Effector memory CD4-positive, alpha-beta T cell (primary cell): Measurements from ENCODE around the gene CLPSL1.

Source experiments
- DNase-seq, 3 donors: peaks; one replicate each; pipeline ENCODE4 v3.0.0-alpha.2; 2020
- H3K27ac ChIP-seq: 2 replicates; pipeline ENCODE4 v1.7.0; 2013; ENCODE audit warnings: mild to moderate bottlenecking, low read length, moderate library complexity; ENCODE audit not compliant: insufficient read depth, poor library complexity, severe bottlenecking
- H3K27me3 ChIP-seq: replicated peaks from 2 replicates; pipeline ENCODE4 v1.7.0; 2013; ENCODE audit warnings: mild to moderate bottlenecking, low read length; ENCODE audit not compliant: insufficient read depth, control insufficient read depth, poor library complexity, severe bottlenecking
- H3K36me3 ChIP-seq: 2 replicates; pipeline ENCODE4 v1.7.0; 2013; ENCODE audit warnings: mild to moderate bottlenecking, low read length, moderate library complexity; ENCODE audit not compliant: control insufficient read depth, insufficient read depth
- H3K4me1 ChIP-seq: 2 replicates; pipeline ENCODE4 v1.7.0; 2013; ENCODE audit warnings: low read length, mild to moderate bottlenecking; ENCODE audit not compliant: control insufficient read depth, insufficient read depth, poor library complexity, severe bottlenecking
- H3K4me3 ChIP-seq: 2 replicates; pipeline ENCODE4 v1.7.0; 2013; ENCODE audit warnings: low read length, low read depth, mild to moderate bottlenecking; ENCODE audit not compliant: insufficient read depth, poor library complexity, severe bottlenecking
- H3K9me3 ChIP-seq: 2 replicates; pipeline ENCODE4 v1.7.0; 2013; ENCODE audit warnings: mild to moderate bottlenecking, low read length, moderate library complexity; ENCODE audit not compliant: control insufficient read depth

Gene CLPSL1

DNA sequence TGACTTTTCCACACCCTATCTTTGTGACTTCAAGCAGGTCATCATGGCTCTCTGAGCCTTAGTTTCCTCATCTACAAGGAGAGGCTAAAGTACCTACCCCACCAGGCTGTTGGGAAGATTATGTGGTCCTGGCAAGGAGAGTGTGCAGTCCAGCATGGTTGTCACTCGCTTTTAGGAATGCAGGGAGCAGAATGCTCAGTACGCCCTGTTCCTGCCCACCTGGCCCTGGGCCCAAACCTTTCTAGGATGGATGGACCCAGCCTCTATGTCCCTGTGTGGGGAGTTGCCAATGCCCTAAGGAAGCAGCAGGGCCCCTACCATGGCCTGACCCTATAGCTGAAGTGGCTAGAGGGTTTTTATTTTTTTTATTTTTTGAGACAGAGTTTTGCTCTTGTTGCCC is 2.4 kb upstream of the CLPSL1 start:
- no peaks in the 10 kb centered on the region for H3K9me3 ChIP-seq
- no peak for DNase-seq
- H3K4me1 ChIP-seq: peaks cover 7% of the 10 kb centered on the region
- no peak overlapping the region for H3K27ac ChIP-seq
- peaks cover 18% of the 10 kb centered on the region for H3K27me3 ChIP-seq
- H3K36me3 ChIP-seq: no peaks in the 10 kb centered on the region
- no peak overlapping the region for H3K4me3 ChIP-seq

DNA sequence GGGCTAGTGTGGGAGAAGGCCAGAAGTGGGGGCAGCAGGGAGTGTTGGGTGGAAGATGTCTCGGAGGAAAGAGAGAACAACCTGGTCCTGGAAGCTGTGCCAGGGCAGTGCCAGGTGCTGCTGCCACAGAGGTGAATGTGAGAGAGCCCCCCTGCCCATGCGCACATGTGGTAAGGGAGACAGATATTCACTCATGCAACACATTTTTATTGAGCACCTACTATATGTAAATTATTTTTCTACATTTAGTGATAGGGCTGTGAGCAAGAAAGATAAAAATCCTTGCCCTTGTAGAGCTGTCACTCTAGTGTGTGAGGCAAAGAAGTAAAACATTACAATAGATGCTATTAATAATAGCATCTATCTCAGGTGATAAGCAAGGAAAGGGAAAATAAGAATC is 471 bp downstream of the CLPSL1 start:
- H3K27ac ChIP-seq: no peak overlapping the region
- H3K4me1 ChIP-seq: peaks cover 6% of the 10 kb centered on the region
- DNase-seq: no peak
- H3K27me3 ChIP-seq: peaks cover 6% of the 10 kb centered on the region
- H3K9me3 ChIP-seq: no peaks in the 10 kb centered on the region
- no peak overlapping the region for H3K4me3 ChIP-seq
- H3K36me3 ChIP-seq: no peaks in the 10 kb centered on the region

DNA sequence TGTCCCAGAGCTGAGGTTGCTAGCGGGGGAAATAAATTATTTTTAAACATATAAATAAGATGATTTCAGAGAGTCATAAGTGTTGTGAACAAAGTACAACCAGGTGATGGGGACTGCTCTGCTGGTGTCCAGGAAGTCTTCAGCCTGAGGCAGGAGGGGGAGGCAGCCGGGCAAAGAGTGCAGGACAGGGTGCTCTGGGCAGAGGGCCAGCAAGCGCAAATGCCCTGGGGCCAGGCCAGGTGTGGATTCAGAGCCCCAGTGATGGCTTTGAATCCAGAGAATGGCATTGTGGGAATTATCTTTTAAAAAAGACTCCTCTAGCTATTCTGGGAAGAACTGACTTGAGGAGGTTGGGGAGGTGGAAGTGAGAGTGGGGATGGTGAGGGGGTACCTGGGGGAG is 1.6 kb downstream of the CLPSL1 start:
- DNase-seq: no peak
- H3K27me3 ChIP-seq: peaks cover 8% of the 10 kb centered on the region

DNA sequence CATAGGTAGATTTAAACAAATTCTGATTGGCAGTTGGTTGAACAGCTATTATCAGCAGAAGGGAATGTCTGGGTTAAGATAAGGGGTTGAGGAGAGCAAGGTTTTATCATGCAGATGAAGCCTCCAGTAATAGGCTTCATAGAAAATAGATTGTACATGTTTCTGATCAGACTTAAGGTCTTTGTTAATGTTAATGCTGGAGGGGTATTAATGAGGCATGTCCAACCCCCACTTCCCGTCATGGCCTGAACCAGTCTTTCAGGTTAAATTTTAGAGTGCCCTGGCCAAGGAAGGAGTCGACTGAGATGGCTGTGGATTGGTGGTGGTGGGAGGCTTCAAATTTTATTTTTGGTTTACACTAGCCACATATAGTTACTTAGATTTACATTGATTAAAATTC is 3.4 kb downstream of the CLPSL1 start:
- Histone ChIP-seq H3K27ac (no peak overlapping the region), H3K4me1 (no peaks in the 10 kb centered on the region), H3K4me3 (no peak overlapping the region), H3K36me3 (no peaks in the 10 kb centered on the region), H3K9me3 (no peaks in the 10 kb centered on the region), H3K27me3 (peaks cover 8% of the 10 kb centered on the region)
- no peak for DNase-seq

More for the DNA sequence above, 1.6 kb downstream of the CLPSL1 start:
- H3K9me3 ChIP-seq: no peaks in the 10 kb centered on the region
- H3K36me3 ChIP-seq: no peaks in the 10 kb centered on the region
- H3K4me3 ChIP-seq: no peak overlapping the region
- no peaks in the 10 kb centered on the region for H3K4me1 ChIP-seq
- H3K27ac ChIP-seq: no peak overlapping the region

DNA sequence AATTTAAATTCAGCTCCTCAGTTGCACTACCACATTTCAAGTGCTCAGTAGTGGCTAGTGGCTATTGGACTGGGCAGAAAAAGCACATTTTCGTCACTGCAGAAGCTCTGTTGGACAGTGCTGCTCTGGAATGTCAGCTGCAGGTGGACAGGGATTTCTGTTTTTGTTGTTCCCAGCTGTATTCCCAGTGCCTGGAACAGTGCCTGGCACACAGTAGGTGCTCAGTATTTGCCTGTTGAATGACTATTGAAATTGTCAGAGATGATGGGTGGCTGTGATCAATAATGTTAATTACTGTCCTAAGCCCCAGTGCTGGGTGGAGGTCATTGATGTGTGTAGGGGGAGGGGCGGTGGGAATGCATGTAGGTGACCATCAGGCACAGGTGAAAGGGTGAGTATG is 5.5 kb downstream of the CLPSL1 start:
- Histone ChIP-seq H3K27ac (no peak overlapping the region), H3K27me3 (peaks cover 8% of the 10 kb centered on the region), H3K9me3 (no peaks in the 10 kb centered on the region), H3K36me3 (no peaks in the 10 kb centered on the region), H3K4me3 (no peak overlapping the region), H3K4me1 (no peaks in the 10 kb centered on the region)
- DNase-seq: no peak

DNA sequence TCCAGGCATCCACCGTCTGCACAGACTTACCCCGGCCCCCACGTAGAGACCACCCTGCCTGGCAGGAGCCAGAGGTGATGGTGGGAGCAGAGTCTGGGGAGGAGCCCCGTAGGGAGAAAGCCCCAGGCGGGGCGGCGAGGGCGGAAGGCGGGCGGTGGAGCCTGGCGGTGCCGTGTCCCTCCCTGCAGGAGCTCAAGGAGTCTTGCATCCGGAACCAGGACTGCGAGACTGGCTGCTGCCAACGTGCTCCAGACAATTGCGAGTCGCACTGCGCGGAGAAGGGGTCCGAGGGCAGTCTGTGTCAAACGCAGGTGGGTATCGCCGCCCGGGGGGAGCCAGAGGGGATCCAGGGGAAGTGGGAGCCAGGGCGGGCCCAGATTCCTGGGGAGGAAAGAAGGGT is 6.0 kb downstream of the CLPSL1 start:
- H3K36me3 ChIP-seq: no peaks in the 10 kb centered on the region
- no peak overlapping the region for H3K27ac ChIP-seq
- no peaks in the 10 kb centered on the region for H3K4me1 ChIP-seq
- H3K27me3 ChIP-seq: peaks cover 8% of the 10 kb centered on the region
- no peak for DNase-seq
- no peak overlapping the region for H3K4me3 ChIP-seq
- H3K9me3 ChIP-seq: no peaks in the 10 kb centered on the region

DNA sequence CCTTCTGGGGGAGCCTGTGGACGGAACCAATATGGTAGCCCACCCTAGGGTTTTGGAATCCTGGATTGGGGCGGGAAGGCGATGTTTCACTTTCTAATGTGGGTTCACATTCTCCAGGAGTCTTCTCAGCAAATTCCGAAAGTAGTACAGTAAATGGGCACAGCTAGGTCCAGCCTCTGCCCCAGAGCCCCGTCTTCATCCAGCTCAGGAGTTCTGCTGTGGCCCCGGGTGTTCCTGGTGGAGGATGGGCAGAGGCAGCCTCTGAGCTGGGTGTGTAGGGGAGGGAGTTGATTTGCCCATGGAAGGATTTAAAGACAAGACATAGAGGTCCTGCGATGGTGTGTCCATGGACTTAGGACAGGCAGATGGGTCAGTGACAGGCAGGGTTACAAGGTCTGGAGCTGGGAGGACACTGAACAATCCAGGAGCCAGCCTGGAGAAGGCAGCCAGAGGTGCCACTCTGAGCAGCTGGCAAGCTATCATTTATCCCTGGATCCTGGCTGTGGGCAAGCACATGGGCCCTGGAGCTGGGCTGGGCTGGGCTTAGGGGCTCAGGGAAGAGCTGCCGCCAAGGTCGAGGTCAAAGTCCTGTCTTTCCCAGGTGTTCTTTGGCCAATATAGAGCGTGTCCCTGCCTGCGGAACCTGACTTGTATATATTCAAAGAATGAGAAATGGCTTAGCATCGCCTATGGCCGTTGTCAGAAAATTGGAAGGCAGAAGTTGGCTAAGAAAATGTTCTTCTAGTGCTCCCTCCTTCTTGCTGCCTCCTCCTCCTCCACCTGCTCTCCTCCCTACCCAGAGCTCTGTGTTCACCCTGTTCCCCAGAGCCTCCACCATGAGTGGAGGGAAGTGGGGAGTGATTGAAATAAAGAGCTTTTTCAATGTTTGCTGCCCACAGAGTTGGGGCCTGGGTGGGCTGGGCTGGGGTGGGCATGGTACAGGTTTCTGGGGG is 6.7 kb downstream of the CLPSL1 start:
- H3K9me3 ChIP-seq: no peaks in the 10 kb centered on the region
- DNase-seq: no peak
- H3K36me3 ChIP-seq: no peaks in the 10 kb centered on the region
- no peak overlapping the region for H3K27ac ChIP-seq
- peaks cover 8% of the 10 kb centered on the region for H3K27me3 ChIP-seq
- H3K4me3 ChIP-seq: no peak overlapping the region
- no peaks in the 10 kb centered on the region for H3K4me1 ChIP-seq

DNA sequence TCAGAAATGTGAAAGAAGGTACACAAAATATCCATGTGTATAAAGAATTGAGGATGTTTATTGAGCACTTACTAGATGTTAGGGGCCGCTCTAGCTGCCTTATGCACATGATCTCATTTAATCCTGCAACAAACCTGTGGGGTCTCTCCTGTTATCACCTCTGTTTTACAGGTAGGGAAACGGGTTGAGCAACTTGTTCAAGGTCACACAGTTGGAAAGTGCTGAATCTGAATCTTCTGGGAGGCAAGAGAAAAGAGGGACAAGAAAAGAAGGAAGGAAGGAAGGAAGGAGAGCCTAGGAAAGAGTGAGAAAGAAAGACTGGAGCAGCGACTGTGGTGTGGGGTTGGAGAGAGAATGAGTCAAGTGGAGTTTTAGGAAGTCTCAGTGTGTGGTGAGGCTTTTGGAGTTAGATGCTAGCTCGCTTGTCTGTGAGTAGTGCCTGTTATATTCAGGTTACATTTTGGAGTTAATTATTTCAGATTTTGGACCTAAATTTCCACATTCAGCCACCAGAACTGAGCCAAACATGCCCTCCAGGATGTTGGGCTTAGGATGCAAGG is 7.7 kb downstream of the CLPSL1 start:
- Histone ChIP-seq H3K36me3 (no peaks in the 10 kb centered on the region), H3K4me1 (no peaks in the 10 kb centered on the region), H3K4me3 (no peak overlapping the region), H3K9me3 (no peaks in the 10 kb centered on the region), H3K27ac (no peak overlapping the region), H3K27me3 (peaks cover 8% of the 10 kb centered on the region)
- DNase-seq: no peak

DNA sequence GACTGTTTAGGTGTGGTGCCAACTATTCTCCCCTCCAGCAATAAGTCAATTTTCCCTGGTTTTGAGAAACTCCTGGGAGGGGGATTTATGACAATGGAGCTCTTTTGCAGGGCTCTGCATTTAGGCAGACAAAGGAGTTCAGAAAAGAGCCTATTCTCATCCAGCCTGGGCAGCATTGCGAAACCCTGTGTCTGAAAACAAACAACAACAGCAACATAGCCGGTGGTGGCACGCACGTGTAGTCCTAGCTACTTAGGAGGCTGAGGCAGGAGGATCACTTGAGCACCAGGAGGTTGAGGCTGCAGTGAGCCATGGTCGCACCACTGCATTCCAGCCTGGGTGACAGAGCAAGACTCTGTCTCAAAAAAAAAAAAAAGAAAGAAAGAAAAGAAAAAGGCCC is 9.9 kb downstream of the CLPSL1 start:
- no peak overlapping the region for H3K27ac ChIP-seq
- H3K9me3 ChIP-seq: no peaks in the 10 kb centered on the region
- H3K4me1 ChIP-seq: no peaks in the 10 kb centered on the region
- H3K4me3 ChIP-seq: no peak overlapping the region
- no peak for DNase-seq
- peaks cover 8% of the 10 kb centered on the region for H3K27me3 ChIP-seq
- H3K36me3 ChIP-seq: no peaks in the 10 kb centered on the region
